Trophoblast cell (in vitro differentiated cells and primary cell): ENCODE measurements around the gene PCDHGC4.

Experiments
- DNase-seq, 2 donors: peaks; one replicate each; pipeline ENCODE4 v3.0.0-alpha.2; 2016
- H2AFZ ChIP-seq: 2 replicates; pipeline ENCODE4 v1.6.1; 2013; ENCODE audit warnings: low read length, moderate library complexity, mild to moderate bottlenecking; ENCODE audit not compliant: insufficient read depth, poor library complexity
- H2AK5ac ChIP-seq: 2 replicates; pipeline ENCODE4 v1.6.1; 2013; ENCODE audit warnings: mild to moderate bottlenecking, low read length
- H2BK120ac ChIP-seq: 2 replicates; pipeline ENCODE4 v1.6.1; 2013; ENCODE audit warnings: low read length, mild to moderate bottlenecking, moderate library complexity; ENCODE audit not compliant: insufficient read depth, poor library complexity
- H2BK12ac ChIP-seq: 2 replicates; pipeline ENCODE4 v1.6.1; 2013; ENCODE audit warnings: mild to moderate bottlenecking, low read length, moderate library complexity
- H2BK5ac ChIP-seq: 2 replicates; pipeline ENCODE4 v1.6.1; 2013; ENCODE audit warnings: low read length, low read depth, moderate library complexity, mild to moderate bottlenecking; ENCODE audit not compliant: poor library complexity
- H3K14ac ChIP-seq: 2 replicates; pipeline ENCODE4 v1.6.1; 2013; ENCODE audit warnings: mild to moderate bottlenecking, low read length
- H3K18ac ChIP-seq: 2 replicates; pipeline ENCODE4 v1.6.1; 2013; ENCODE audit warnings: mild to moderate bottlenecking, low read length
- H3K23ac ChIP-seq: 2 replicates; pipeline ENCODE4 v1.6.1; 2013; ENCODE audit warnings: low read length
- H3K27ac ChIP-seq: 2 replicates; pipeline ENCODE4 v1.5.1; 2013; ENCODE audit warnings: low read depth, mild to moderate bottlenecking, inconsistent platforms, low read length, moderate library complexity
- H3K27me3 ChIP-seq: 2 replicates; pipeline ENCODE4 v1.6.1; 2013; ENCODE audit warnings: inconsistent platforms, mild to moderate bottlenecking, low read length, moderate library complexity; ENCODE audit not compliant: insufficient read depth
- H3K36me3 ChIP-seq, 2 experiments: 1 replicate in 1 of 2; 2 replicates in 1 of 2; pipeline ENCODE4 v1.6.1; 2013; ENCODE audit warnings: low read length in 2 of 2, mild to moderate bottlenecking in 2 of 2, moderate library complexity in 1 of 2; ENCODE audit not compliant: insufficient read depth in 2 of 2, control insufficient read depth in 1 of 2
- H3K4ac ChIP-seq: 2 replicates; pipeline ENCODE4 v1.6.1; 2013; ENCODE audit warnings: low read depth, mild to moderate bottlenecking, low read length, moderate library complexity
- H3K4me1 ChIP-seq, 2 experiments: 1 replicate in 1 of 2; 2 replicates in 1 of 2; pipeline ENCODE4 v1.6.1; 2013; ENCODE audit warnings: low read length in 2 of 2, mild to moderate bottlenecking in 2 of 2, moderate library complexity in 1 of 2; ENCODE audit not compliant: insufficient read depth in 2 of 2, control insufficient read depth in 1 of 2
- H3K4me2 ChIP-seq: 2 replicates; pipeline ENCODE4 v1.6.1; 2013; ENCODE audit warnings: inconsistent platforms, mild to moderate bottlenecking, low read length, moderate library complexity
- H3K4me3 ChIP-seq: 2 replicates; pipeline ENCODE4 v1.5.1; 2013; ENCODE audit warnings: mild to moderate bottlenecking, low read depth, low read length, inconsistent platforms
- H3K79me1 ChIP-seq: one replicate; pipeline ENCODE4 v1.6.1; 2013; ENCODE audit warnings: low read length
- H3K79me2 ChIP-seq: 2 replicates; pipeline ENCODE4 v1.6.1; 2013; ENCODE audit warnings: low read length, mild to moderate bottlenecking; ENCODE audit not compliant: control insufficient read depth, insufficient read depth, poor library complexity
- H3K9ac ChIP-seq: 2 replicates; pipeline ENCODE4 v1.6.1; 2013; ENCODE audit warnings: mild to moderate bottlenecking, low read length
- H3K9me3 ChIP-seq: 2 replicates; pipeline ENCODE4 v1.6.1; 2013; ENCODE audit warnings: low read depth, mild to moderate bottlenecking, control low read depth, inconsistent platforms, low read length; ENCODE audit not compliant: insufficient read depth
- H4K12ac ChIP-seq: 2 replicates; pipeline ENCODE4 v1.6.1; 2013; ENCODE audit warnings: low read depth, mild to moderate bottlenecking, low read length, moderate library complexity
- H4K8ac ChIP-seq: 2 replicates; pipeline ENCODE4 v1.6.1; 2013; ENCODE audit warnings: low read depth, mild to moderate bottlenecking, low read length, moderate library complexity
- H4K91ac ChIP-seq: one replicate; pipeline ENCODE4 v1.6.1; 2013; ENCODE audit warnings: low read depth, mild to moderate bottlenecking, low read length, moderate library complexity
- WGBS: extraction: QIAGEN DNeasy Blood & Tissue Kit; methylation state at CpG from one replicate; pipeline ENCODE4 v1.1.7; 2013; ENCODE audit warnings: missing lambda C conversion rate; ENCODE audit not compliant: insufficient read length, insufficient coverage; ENCODE audit errors: extremely low coverage; 5-methylcytosine and 5-hydroxymethylcytosine counted together

The PCDHGC4 gene

DNA sequence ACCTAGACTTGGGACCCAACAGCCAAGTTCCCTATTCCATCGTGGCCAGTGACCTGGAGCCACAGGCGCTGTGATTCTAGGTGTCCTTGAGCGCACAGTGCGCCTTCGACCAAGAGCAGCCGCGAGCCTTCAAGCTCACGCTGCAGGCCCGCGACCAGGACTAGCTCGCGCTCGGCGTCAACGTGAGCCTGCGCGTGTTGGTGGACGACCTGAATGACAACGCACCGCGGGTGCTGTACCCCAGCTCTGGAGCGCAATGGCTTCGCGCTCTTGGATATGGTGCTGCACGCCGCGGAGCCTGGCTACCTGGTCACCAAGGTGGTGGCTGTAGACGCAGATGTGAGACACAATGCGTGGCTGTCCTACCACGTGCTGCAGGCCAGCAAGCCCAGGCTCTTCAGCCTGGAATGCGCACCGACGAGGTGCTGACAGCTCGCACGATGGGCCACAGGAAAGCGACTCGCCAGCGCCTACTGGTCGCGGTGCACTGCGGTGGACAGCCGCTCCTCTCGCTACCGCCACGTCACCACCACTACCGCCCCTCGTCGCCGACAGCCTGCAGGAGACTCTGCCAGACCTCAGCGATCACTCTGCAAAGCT, 43.2 kb upstream of the PCDHGC4 start:
- H3K9me3 ChIP-seq: peaks cover 3% of the 10 kb centered on the region
- H3K23ac ChIP-seq: no peak overlapping the region
- H3K18ac ChIP-seq: no peak overlapping the region
- no peak overlapping the region for H3K27ac ChIP-seq
- H3K36me3 ChIP-seq: peaks cover 8 to 10% of the 10 kb centered on the region in 2 experiments
- H4K91ac ChIP-seq: no peak overlapping the region
- no peak overlapping the region for H2BK120ac ChIP-seq
- H3K4me1 ChIP-seq: peaks cover 3 to 5% of the 10 kb centered on the region in 2 experiments
- WGBS: no CpG with 5 or more reads among the region's 50 CpGs
- no peaks in the 10 kb centered on the region for H3K79me2 ChIP-seq
- H2AK5ac ChIP-seq: no peak overlapping the region
- no peak overlapping the region for H4K8ac ChIP-seq
- H3K27me3 ChIP-seq: no peaks in the 10 kb centered on the region
- no peak overlapping the region for H2AFZ ChIP-seq
- no peak overlapping the region for H3K4me2 ChIP-seq
- no peak overlapping the region for H3K4me3 ChIP-seq
- H2BK12ac ChIP-seq: no peak overlapping the region
- no peak overlapping the region for H2BK5ac ChIP-seq
- H3K9ac ChIP-seq: no peak overlapping the region
- no peak overlapping the region for H3K4ac ChIP-seq
- H3K14ac ChIP-seq: no peak overlapping the region
- H3K79me1 ChIP-seq: no peaks in the 10 kb centered on the region
- no peak for DNase-seq
- no peak overlapping the region for H4K12ac ChIP-seq

DNA sequence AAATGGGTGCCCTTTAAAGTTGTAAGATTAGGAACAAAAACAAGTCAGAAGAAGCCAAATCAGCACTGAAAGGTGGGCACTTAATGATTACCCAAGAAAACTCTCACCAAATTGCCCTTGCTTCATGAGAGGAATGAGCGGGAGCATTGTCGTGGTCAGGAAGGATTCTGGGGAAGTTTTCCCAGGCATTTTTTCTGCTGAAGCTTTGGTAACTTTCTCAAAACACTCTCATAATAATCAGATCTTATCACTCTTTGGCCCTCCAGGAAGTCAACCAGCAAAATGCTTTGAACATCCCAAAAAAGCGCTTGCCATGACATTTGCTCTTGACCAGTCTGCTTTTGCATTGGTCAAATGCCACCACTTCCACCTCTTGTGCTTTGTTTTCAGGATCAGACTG, 19.5 kb upstream of the PCDHGC4 start:
- no peak overlapping the region for H2BK12ac ChIP-seq
- no peak overlapping the region for H3K23ac ChIP-seq
- H4K8ac ChIP-seq: no peak overlapping the region
- no peak overlapping the region for H3K4me3 ChIP-seq
- H2AK5ac ChIP-seq: no peak overlapping the region
- no peak overlapping the region for H2BK120ac ChIP-seq
- WGBS: no CpG with 5 or more reads among the region's 3 CpGs
- no peak overlapping the region for H3K4me2 ChIP-seq
- no peaks in the 10 kb centered on the region for H3K79me1 ChIP-seq
- no peak overlapping the region for H3K14ac ChIP-seq
- peak; percentile 42 to 60 for DNase-seq
- H2AFZ ChIP-seq: no peak overlapping the region
- no peak overlapping the region for H3K4ac ChIP-seq
- no peak overlapping the region for H4K12ac ChIP-seq
- H3K18ac ChIP-seq: no peak overlapping the region
- H3K36me3 ChIP-seq: peaks cover 5 to 10% of the 10 kb centered on the region in 2 experiments
- H2BK5ac ChIP-seq: peak overlapping the region; percentile 21
- H3K9me3 ChIP-seq: no peaks in the 10 kb centered on the region
- no peaks in the 10 kb centered on the region for H3K4me1 ChIP-seq
- no peak overlapping the region for H3K27ac ChIP-seq
- no peaks in the 10 kb centered on the region for H3K79me2 ChIP-seq
- no peak overlapping the region for H3K9ac ChIP-seq
- no peaks in the 10 kb centered on the region for H3K27me3 ChIP-seq
- H4K91ac ChIP-seq: no peak overlapping the region

DNA sequence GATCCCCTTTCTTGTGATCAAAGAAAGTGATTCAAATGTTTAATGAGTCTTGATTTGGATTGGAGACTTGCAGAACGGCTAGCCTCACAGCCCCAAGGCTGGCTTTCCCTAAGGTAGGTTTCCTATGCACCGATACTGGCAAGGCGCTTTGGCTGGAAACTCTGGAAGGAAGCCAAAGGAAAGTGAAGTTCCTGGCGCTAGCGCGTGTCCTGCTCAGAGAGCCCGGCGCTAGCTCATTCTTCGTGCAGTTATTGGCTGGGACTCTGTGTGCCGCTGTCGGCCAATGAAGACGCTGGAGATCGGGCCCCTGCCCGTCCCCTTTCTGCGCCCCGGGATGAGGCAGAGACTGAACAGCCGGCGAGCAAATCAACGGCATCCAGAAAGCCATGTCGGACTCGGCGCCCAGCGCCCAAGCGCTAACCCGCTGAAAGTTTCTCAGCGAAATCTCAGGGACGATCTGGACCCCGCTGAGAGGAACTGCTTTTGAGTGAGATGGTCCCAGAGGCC, 9.2 kb upstream of the PCDHGC4 start, which contains the start of gene PCDHGC3:
Gene PCDHGC3, plus strand, starts transcription at position 342 of the 507 bp plus-strand sequence. Its CDS starts 151 bp downstream, at position 493.
- peaks cover 13 to 22% of the 10 kb centered on the region in 2 experiments for H3K4me1 ChIP-seq
- peak within 1 kb of the TSS; percentile 51 for H4K12ac ChIP-seq
- no peak within 1 kb of the TSS for H3K23ac ChIP-seq
- H3K4me3 ChIP-seq: peak within 1 kb of the TSS; percentile 72
- peaks cover 9% of the 10 kb centered on the region for H3K79me1 ChIP-seq
- no CpG with 5 or more reads among the region's 28 CpGs for WGBS
- peak within 1 kb of the TSS; percentile 78 for H3K4me2 ChIP-seq
- DNase-seq: peak; percentile 68 to 69
- peak within 1 kb of the TSS; percentile 73 for H3K27ac ChIP-seq
- peak within 1 kb of the TSS; percentile 47 for H2BK12ac ChIP-seq
- H3K27me3 ChIP-seq: no peaks in the 10 kb centered on the region
- peak within 1 kb of the TSS; percentile 41 for H3K4ac ChIP-seq
- H4K91ac ChIP-seq: peak within 1 kb of the TSS; percentile 88
- H3K18ac ChIP-seq: peak within 1 kb of the TSS; percentile 67
- peak within 1 kb of the TSS; percentile 18 for H2BK5ac ChIP-seq
- H3K79me2 ChIP-seq: no peaks in the 10 kb centered on the region
- H3K9ac ChIP-seq: peak within 1 kb of the TSS; percentile 19
- no peak within 1 kb of the TSS for H2AK5ac ChIP-seq
- H4K8ac ChIP-seq: peak within 1 kb of the TSS; percentile 71
- peaks cover 12% of the 10 kb centered on the region for H3K9me3 ChIP-seq
- peak within 1 kb of the TSS; percentile 40 for H2AFZ ChIP-seq
- peaks cover 8 to 18% of the 10 kb centered on the region in 2 experiments for H3K36me3 ChIP-seq
- H3K14ac ChIP-seq: peak within 1 kb of the TSS; percentile 75
- H2BK120ac ChIP-seq: peak within 1 kb of the TSS; percentile 70

DNA sequence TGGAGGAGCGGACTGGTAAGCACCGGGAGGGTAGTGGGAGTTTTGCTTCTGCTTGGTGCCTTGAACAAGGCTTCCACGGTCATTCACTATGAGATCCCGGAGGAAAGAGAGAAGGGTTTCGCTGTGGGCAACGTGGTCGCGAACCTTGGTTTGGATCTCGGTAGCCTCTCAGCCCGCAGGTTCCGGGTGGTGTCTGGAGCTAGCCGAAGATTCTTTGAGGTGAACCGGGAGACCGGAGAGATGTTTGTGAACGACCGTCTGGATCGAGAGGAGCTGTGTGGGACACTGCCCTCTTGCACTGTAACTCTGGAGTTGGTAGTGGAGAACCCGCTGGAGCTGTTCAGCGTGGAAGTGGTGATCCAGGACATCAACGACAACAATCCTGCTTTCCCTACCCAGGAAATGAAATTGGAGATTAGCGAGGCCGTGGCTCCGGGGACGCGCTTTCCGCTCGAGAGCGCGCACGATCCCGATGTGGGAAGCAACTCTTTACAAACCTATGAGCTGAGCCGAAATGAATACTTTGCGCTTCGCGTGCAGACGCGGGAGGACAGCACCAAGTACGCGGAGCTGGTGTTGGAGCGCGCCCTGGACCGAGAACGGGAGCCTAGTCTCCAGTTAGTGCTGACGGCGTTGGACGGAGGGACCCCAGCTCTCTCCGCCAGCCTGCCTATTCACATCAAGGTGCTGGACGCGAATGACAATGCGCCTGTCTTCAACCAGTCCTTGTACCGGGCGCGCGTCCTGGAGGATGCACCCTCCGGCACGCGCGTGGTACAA, 8.5 kb upstream of the PCDHGC4 start:
- no peak overlapping the region for H3K23ac ChIP-seq
- peak overlapping the region; percentile 72 for H3K4me3 ChIP-seq
- peak overlapping the region; percentile 41 for H3K4ac ChIP-seq
- H4K91ac ChIP-seq: peak overlapping the region; percentile 88
- H3K27me3 ChIP-seq: no peaks in the 10 kb centered on the region
- peak overlapping the region; percentile 47 for H2BK12ac ChIP-seq
- H2BK5ac ChIP-seq: peak overlapping the region; percentile 18
- peak overlapping the region; percentile 75 for H3K14ac ChIP-seq
- H2AFZ ChIP-seq: peak overlapping the region; percentile 40
- peak overlapping the region; percentile 70 for H2BK120ac ChIP-seq
- H3K18ac ChIP-seq: peak overlapping the region; percentile 67
- H4K8ac ChIP-seq: peak overlapping the region; percentile 71
- H3K9me3 ChIP-seq: peaks cover 12% of the 10 kb centered on the region
- H2AK5ac ChIP-seq: no peak overlapping the region
- DNase-seq: peak; percentile 30 to 55
- H3K9ac ChIP-seq: peak overlapping the region; percentile 19
- H3K4me2 ChIP-seq: peak overlapping the region; percentile 78
- H3K79me2 ChIP-seq: no peaks in the 10 kb centered on the region
- WGBS: no CpG with 5 or more reads among the region's 58 CpGs
- H3K36me3 ChIP-seq: peaks cover 8 to 18% of the 10 kb centered on the region in 2 experiments
- peak overlapping the region; percentile 51 for H4K12ac ChIP-seq
- peak overlapping the region; percentile 73 for H3K27ac ChIP-seq
- H3K4me1 ChIP-seq: peaks cover 13 to 22% of the 10 kb centered on the region in 2 experiments
- H3K79me1 ChIP-seq: peaks cover 9% of the 10 kb centered on the region
